Ovary (tissue), 9 donors: ENCODE data around the gene UCN. TPM values are rescaled to one million over a fixed set of nuclear protein-coding genes. Genes with fewer than 3 reads are reported as not detected.

Source experiments
- DNase-seq, 5 donors: peaks; one replicate each; pipeline ENCODE4 v3.0.0-alpha.2; 2019 to 2020
- H3K27ac ChIP-seq, 2 donors: fragments of 200-600 bp; one replicate each; pipeline versions ENCODE4 v1.5.1 to v1.8.0; 2019 to 2022
- H3K27me3 ChIP-seq: fragments of 200-600 bp; one replicate; pipeline ENCODE4 v1.8.0; 2022
- H3K36me3 ChIP-seq: fragments of 200-600 bp; sonication (generic); one replicate; pipeline ENCODE4 v1.5.1; 2019
- H3K4me1 ChIP-seq: one replicate; pipeline ENCODE4 v1.8.1; 2013; ENCODE audit warnings: mild to moderate bottlenecking, moderate library complexity; ENCODE audit not compliant: insufficient read depth
- H3K4me3 ChIP-seq: fragments of 200-600 bp; sonication (generic); one replicate; pipeline ENCODE4 v1.5.1; 2017
- H3K9me3 ChIP-seq, 2 donors: fragments of 200-600 bp in 1 of 2; sonication (generic) in 1 of 2; one replicate each; pipeline versions ENCODE4 v1.5.1 to v1.8.1; 2013 to 2019; ENCODE audit warnings: mild to moderate bottlenecking in 1 of 2, moderate library complexity in 1 of 2
- CTCF ChIP-seq, 3 donors: fragments of 450-650 bp in 2 of 3; fragments of 200-600 bp in 1 of 3; IDR thresholded peaks; one replicate each; pipeline versions ENCODE4 v1.5.1 to v1.8.0; 2016 to 2022; ENCODE audit warnings: antibody characterized with exemption in 3 of 3, mild to moderate bottlenecking in 1 of 3
- EP300 ChIP-seq: sonication (generic); formaldehyde crosslinking; IDR thresholded peaks from one replicate; pipeline ENCODE4 v1.6.1; 2017; ENCODE audit warnings: antibody characterized with exemption
- POLR2A ChIP-seq: fragments of 450-650 bp; IDR thresholded peaks from one replicate; pipeline ENCODE4 v1.6.1; 2017; ENCODE audit warnings: antibody characterized with exemption, mild to moderate bottlenecking, moderate library complexity
- WGBS, 3 donors: extraction: QIAGEN DNeasy Blood & Tissue Kit in 1 of 3; methylation state at CpG; one replicate each; pipeline versions ENCODE4 v1.1.5 to v1.1.7; 2013 to 2017; 5-methylcytosine and 5-hydroxymethylcytosine counted together
- intact Hi-C, 4 donors: fragments of 100-400 bp; cut with DNase I; formaldehyde crosslinking; loops; one replicate each; pipeline versions ENCODE4 v1.11.0 to v1.15.1; 2022 to 2023
- polyA plus RNA-seq, 2 donors: library from polyadenylated mRNA; stranded (reverse); fragments of 200-250 nt in 1 of 2; fragments of 350-450 nt in 1 of 2; fragmentation: Illumina TruSeq in 1 of 2; extraction: RNeasy Lipid Tissue Mini Kit (QIAGEN cat#74804) in 1 of 2; gene quantifications; one replicate each; pipeline ENCODE4 v1.2.3, GENCODE V29; 2013 to 2014
- total RNA-seq, 7 donors: library from RNA; depleted of rRNA in 2 of 7; stranded (reverse); fragments of >200 nt in 2 of 7; fragmentation: NEBNext Ultra II Directional in 3 of 7; extraction: Animal tissue kit (Norgen Biotek cat#: 25700) in 3 of 7; gene quantifications; one replicate each; pipeline versions ENCODE4 v1.1.0 to v1.2.4, GENCODE V29; 2016 to 2023
- donor health status: DM: no; HTN: no; CAD: no; lungs with moderate emphysema.
- donor health status: DM: no; HTN: no; CAD: no.
- donor health status: Bipolar disorder and iron deficiency.
- donor health status: DM: yes; HTN: yes; CAD: no.
- donor health status: DM: no; HTN: no; CAD: no.
- donor health status: DM: yes; HTN: yes; CAD: no.

Gene UCN
- total and polyA plus RNA-seq, 9 donors: 1.4 to 5.6 (median 1.6) TPM; not detected in 1

- no peak for TF ChIP-seq POLR2A
- no peak for TF ChIP-seq CTCF (IDR thresholded peaks at IDR 0.05)
- TF ChIP-seq EP300: no peak
- Histone ChIP-seq H3K36me3 (no peaks in the 10 kb centered on the region), H3K9me3 (no peaks in the 10 kb centered on the region), H3K4me1 (no peaks in the 10 kb centered on the region), H3K27me3 (no peaks in the 10 kb centered on the region), H3K27ac (no peak overlapping the region), H3K4me3 (no peak overlapping the region)
- intact Hi-C loops: no loop called here
- DNase-seq: no peak
- WGBS, 3 donors: 68 to 77% (median 72%) methylated on average over 10 to 12 of the region's 12 CpGs
Measured at GRCh38 chr2:27316655-27317412, 8.6 kb upstream of the UCN start.

GRCh38 chr2:27315122-27315521 is 6.9 kb upstream of the UCN start:
- no peak for TF ChIP-seq POLR2A
- no peak for TF ChIP-seq CTCF (IDR thresholded peaks at IDR 0.05)
- TF ChIP-seq EP300: no peak
- no peak overlapping the region for H3K4me3 ChIP-seq
- no peaks in the 10 kb centered on the region for H3K9me3 ChIP-seq
- DNase-seq: no peak
- 68 to 75% (median 72%) methylated on average over 8 of the region's 8 CpGs for WGBS, 3 donors
- intact Hi-C loops: no loop called here
- no peaks in the 10 kb centered on the region for H3K4me1 ChIP-seq
- no peak overlapping the region for H3K27ac ChIP-seq
- H3K36me3 ChIP-seq: no peaks in the 10 kb centered on the region
- no peaks in the 10 kb centered on the region for H3K27me3 ChIP-seq

- no peak for TF ChIP-seq CTCF (IDR thresholded peaks at IDR 0.05)
- TF ChIP-seq POLR2A: no peak
- no peak for TF ChIP-seq EP300
- no peaks in the 10 kb centered on the region for H3K4me1 ChIP-seq
- intact Hi-C loops: no loop called here
- 82 to 88% (median 82%) methylated on average over 9 of the region's 9 CpGs for WGBS, 3 donors
- no peak overlapping the region for H3K4me3 ChIP-seq
- H3K27me3 ChIP-seq: no peaks in the 10 kb centered on the region
- H3K9me3 ChIP-seq: no peaks in the 10 kb centered on the region
- no peak for DNase-seq
- H3K27ac ChIP-seq: no peak overlapping the region
- no peaks in the 10 kb centered on the region for H3K36me3 ChIP-seq
Measured at GRCh38 chr2:27314709-27315108, 6.5 kb upstream of the UCN start.

GRCh38 chr2:27313882-27314645 is 5.8 kb upstream of the UCN start:
- no peak overlapping the region for H3K4me3 ChIP-seq
- H3K27me3 ChIP-seq: no peaks in the 10 kb centered on the region
- H3K36me3 ChIP-seq: no peaks in the 10 kb centered on the region
- DNase-seq: no peak
- TF ChIP-seq POLR2A (no peak), CTCF (IDR thresholded peaks at IDR 0.05) (no peak), EP300 (no peak)
- H3K27ac ChIP-seq: no peak overlapping the region
- intact Hi-C loops: no loop called here
- H3K4me1 ChIP-seq: no peaks in the 10 kb centered on the region
- 91 to 92% (median 91%) methylated on average over 8 of the region's 8 CpGs for WGBS, 3 donors
- H3K9me3 ChIP-seq: no peaks in the 10 kb centered on the region
